ENCODE measurements around the gene BHLHE40. TPM values are rescaled to one million over a fixed set of nuclear protein-coding genes. Genes with fewer than 3 reads are reported as not detected.

Gene BHLHE40
- total and polyA plus RNA-seq, 10 of the 15 experiments (the other 5 are each of a cell fraction or from before 2014, with no cell fraction given), result 25.2 to 106 (median 51.4) TPM

- TF ChIP-seq CUX1 (IDR thresholded peaks at IDR 0.05; ENCODE audit: insufficient replicate concordance, low read depth, low read length) (no peak), ZNF384 (IDR thresholded peaks at IDR 0.05; ENCODE audit: borderline replicate concordance, low read depth, low read length) (no peak), HDAC6 (IDR thresholded peaks at IDR 0.05; ENCODE audit: unreplicated experiment) (no peak), RELA (IDR thresholded peaks at IDR 0.05; ENCODE audit: borderline replicate concordance, partially characterized antibody) (no peak), BRCA1 (IDR thresholded peaks at IDR 0.05; ENCODE audit: low read depth, low read length) (no peak), RUNX3 (IDR thresholded peaks at IDR 0.05; ENCODE audit: low read length) (peak; percentile 66; the same call in 1 of the 2 replicates), ZBED1 (IDR thresholded peaks at IDR 0.05; ENCODE audit: borderline replicate concordance) (0 out of 2 replicates have a peak, but pooled peaks have one; percentile 38), EZH2 (IDR thresholded peaks at IDR 0.05; ENCODE audit: borderline replicate concordance, control insufficient read depth, low read depth, low read length) (no peak), RBBP5 (conservative IDR thresholded peaks at IDR 0.05) (no peak), TCF3 (IDR thresholded peaks at IDR 0.05; ENCODE audit: borderline replicate concordance, insufficient read depth, low read depth, low read length) (no peak), MAX (IDR thresholded peaks at IDR 0.05; ENCODE audit: low read depth, low read length) (no peak)
These were observed 43.9 kb downstream of the BHLHE40 start (continued) for GRCh38 chr3:5022966-5023776.

All from GM12878 (cell line).